Astrocyte (in vitro differentiated cells and primary cell): ENCODE results near the gene C15orf61. TPM values are rescaled to one million over a fixed set of nuclear protein-coding genes. Genes with fewer than 3 reads are reported as not detected.

ENCODE experiments used
- DNase-seq: peaks from one replicate; pipeline ENCODE4 v3.0.0-alpha.2; 2010; ENCODE audit warnings: low read depth
- FAIRE-seq: peaks from 2 replicates; lab custom pipeline; 2011; peaks lifted over from hg19 to GRCh38; lab: Jason Lieb, UNC
- H2AFZ ChIP-seq: 2 replicates; pipeline ENCODE4 v1.6.0; 2012; ENCODE audit warnings: low read depth, low read length, inconsistent platforms
- H3K27ac ChIP-seq: 2 replicates; pipeline ENCODE4 v1.5.1; 2011; ENCODE audit warnings: low read depth, low read length, inconsistent platforms
- H3K27me3 ChIP-seq: 2 replicates; pipeline ENCODE4 v1.6.0; 2011; ENCODE audit warnings: low read length, inconsistent platforms; ENCODE audit not compliant: insufficient read depth
- H3K36me3 ChIP-seq: 2 replicates; pipeline ENCODE4 v1.5.1; 2011; ENCODE audit warnings: low read length, inconsistent platforms; ENCODE audit not compliant: insufficient read depth
- H3K4me1 ChIP-seq: 2 replicates; pipeline ENCODE4 v1.5.1; 2011; ENCODE audit warnings: low read length, inconsistent platforms; ENCODE audit not compliant: insufficient read depth
- H3K4me2 ChIP-seq: 2 replicates; pipeline ENCODE4 v1.6.0; 2012; ENCODE audit warnings: low read length, inconsistent platforms
- H3K4me3 ChIP-seq: 2 replicates; pipeline ENCODE4 v1.5.1; 2011; ENCODE audit warnings: low read depth, mild to moderate bottlenecking, low read length, inconsistent platforms; ENCODE audit not compliant: insufficient read depth
- H3K79me2 ChIP-seq: 2 replicates; pipeline ENCODE4 v1.6.0; 2012; ENCODE audit warnings: mild to moderate bottlenecking, low read length, inconsistent platforms; ENCODE audit not compliant: insufficient read depth
- H3K9ac ChIP-seq: 2 replicates; pipeline ENCODE4 v1.6.0; 2012; ENCODE audit warnings: mild to moderate bottlenecking, low read length, inconsistent platforms
- H3K9me3 ChIP-seq: 2 replicates; pipeline ENCODE4 v1.5.1; 2012; ENCODE audit warnings: low read depth, mild to moderate bottlenecking, low read length, inconsistent platforms; ENCODE audit not compliant: insufficient read depth
- H4K20me1 ChIP-seq: 2 replicates; pipeline ENCODE4 v1.6.0; 2012; ENCODE audit warnings: low read length, inconsistent platforms; ENCODE audit not compliant: insufficient read depth
- H3K27ac Mint-ChIP-seq: one replicate; pipeline ENCODE4 v1.8.0; 2021; ENCODE audit warnings: mild to moderate bottlenecking, mixed read lengths; ENCODE audit not compliant: unreplicated experiment
- H3K27me3 Mint-ChIP-seq: one replicate; pipeline ENCODE4 v1.8.0; 2021; ENCODE audit warnings: low read depth, mixed read lengths; ENCODE audit not compliant: unreplicated experiment
- H3K36me3 Mint-ChIP-seq: one replicate; pipeline ENCODE4 v1.8.0; 2021; ENCODE audit warnings: low read depth, mixed read lengths; ENCODE audit not compliant: unreplicated experiment
- H3K4me1 Mint-ChIP-seq: one replicate; pipeline ENCODE4 v1.8.0; 2021; ENCODE audit warnings: low read depth, mixed read lengths; ENCODE audit not compliant: unreplicated experiment
- H3K4me3 Mint-ChIP-seq: one replicate; pipeline ENCODE4 v1.8.0; 2021; ENCODE audit warnings: mild to moderate bottlenecking, moderate library complexity, mixed read lengths; ENCODE audit not compliant: unreplicated experiment
- H3K9me3 Mint-ChIP-seq: one replicate; pipeline ENCODE4 v1.8.0; 2021; ENCODE audit warnings: mild to moderate bottlenecking, mixed read lengths; ENCODE audit not compliant: unreplicated experiment
- EZH2 ChIP-seq: IDR thresholded peaks from 2 replicates; pipeline ENCODE4 v1.6.1; 2012; ENCODE audit warnings: mild to moderate bottlenecking, low read length, inconsistent platforms; ENCODE audit not compliant: insufficient read depth
- total RNA-seq: library from RNA; stranded (reverse); gene quantifications from 2 replicates; pipeline ENCODE4 v1.2.1, GENCODE V29; 2021
- TF ChIP-seq, protein P1 (sequence below): IDR thresholded peaks from 2 replicates; pipeline ENCODE4 v1.5.1; 2011; ENCODE audit warnings: low read depth, mild to moderate bottlenecking, inconsistent platforms, low read length, moderate library complexity; ENCODE audit not compliant: insufficient read depth

The C15orf61 gene
- total RNA-seq, 1 donor from 2014 or later, result 4.7 TPM

DNA sequence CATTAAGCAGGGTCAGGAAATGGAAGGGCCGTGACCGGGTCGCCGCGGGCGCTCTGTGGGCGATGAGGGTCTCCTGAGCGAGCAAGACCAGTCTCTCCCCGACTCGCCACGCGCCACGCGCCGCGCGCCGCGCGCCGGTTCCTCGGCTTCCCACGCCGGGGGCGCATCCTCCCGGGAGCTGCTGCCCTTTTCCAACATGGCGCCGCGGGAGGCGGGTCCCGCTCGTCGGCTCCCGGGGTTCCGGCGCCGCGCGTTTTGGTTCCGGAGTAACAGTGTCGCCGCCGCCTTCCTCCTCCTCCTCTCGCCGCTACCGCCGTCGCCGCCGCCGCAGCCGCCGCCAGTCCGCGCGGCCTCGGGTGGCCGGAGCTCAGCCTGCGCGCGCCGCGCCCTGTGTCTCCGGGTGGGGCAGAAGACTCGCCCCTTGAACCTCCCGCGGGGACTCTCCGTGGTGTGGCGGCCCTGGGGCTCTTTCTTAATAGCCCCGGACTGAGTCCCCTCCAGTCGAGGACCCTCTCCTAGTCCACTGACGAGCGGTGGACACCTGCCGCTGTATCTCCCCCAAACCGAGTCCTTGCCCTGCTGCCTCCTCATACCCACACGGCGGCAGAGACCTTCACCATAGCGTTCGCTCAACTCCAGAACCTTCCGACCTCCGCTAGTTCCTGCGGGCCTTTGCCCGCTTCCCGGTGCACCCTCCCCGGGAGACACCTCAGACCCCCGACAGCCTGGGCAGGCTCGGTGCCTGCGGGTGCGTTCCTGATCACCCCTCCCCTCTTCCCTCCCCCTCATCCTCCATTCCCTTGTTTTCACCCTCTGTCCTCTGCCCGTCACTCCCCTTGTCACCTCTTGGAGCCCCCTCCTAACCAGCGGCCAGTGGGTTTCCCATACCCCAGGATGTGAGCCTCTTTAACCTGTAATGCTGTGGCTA lies 21.8 kb downstream of the C15orf61 start, which contains the start of gene MAP2K5:
TSS of gene MAP2K5 (plus strand) at position 284 of the 928 bp plus-strand sequence. CDS start at position 917, 633 bp downstream.
- FAIRE-seq (no peak), DNase-seq (peak; percentile 50)
- Mint-ChIP-seq H3K4me1 (peaks cover 5% of the 10 kb centered on the region), H3K36me3 (peaks cover 3% of the 10 kb centered on the region), H3K27ac (peak within 1 kb of the TSS; percentile 66), H3K27me3 (no peaks in the 10 kb centered on the region), H3K4me3 (peak within 1 kb of the TSS; percentile 97), H3K9me3 (no peaks in the 10 kb centered on the region)
- no peaks in the 10 kb centered on the region for H3K27me3 ChIP-seq
- peak within 1 kb of the TSS; percentile 93 for H2AFZ ChIP-seq
- no peaks in the 10 kb centered on the region for H4K20me1 ChIP-seq
- peaks cover 7% of the 10 kb centered on the region for H3K79me2 ChIP-seq
- H3K27ac ChIP-seq, result peak within 1 kb of the TSS; percentile 77
- H3K4me3 ChIP-seq, result peak within 1 kb of the TSS; percentile 95
- H3K4me2 ChIP-seq, result peak within 1 kb of the TSS; percentile 91
- peak within 1 kb of the TSS; percentile 89 for H3K9ac ChIP-seq
- H3K9me3 ChIP-seq, result no peaks in the 10 kb centered on the region
- peaks cover 8% of the 10 kb centered on the region for H3K4me1 ChIP-seq
- H3K36me3 ChIP-seq, result no peaks in the 10 kb centered on the region
- TF ChIP-seq, protein P1, sequence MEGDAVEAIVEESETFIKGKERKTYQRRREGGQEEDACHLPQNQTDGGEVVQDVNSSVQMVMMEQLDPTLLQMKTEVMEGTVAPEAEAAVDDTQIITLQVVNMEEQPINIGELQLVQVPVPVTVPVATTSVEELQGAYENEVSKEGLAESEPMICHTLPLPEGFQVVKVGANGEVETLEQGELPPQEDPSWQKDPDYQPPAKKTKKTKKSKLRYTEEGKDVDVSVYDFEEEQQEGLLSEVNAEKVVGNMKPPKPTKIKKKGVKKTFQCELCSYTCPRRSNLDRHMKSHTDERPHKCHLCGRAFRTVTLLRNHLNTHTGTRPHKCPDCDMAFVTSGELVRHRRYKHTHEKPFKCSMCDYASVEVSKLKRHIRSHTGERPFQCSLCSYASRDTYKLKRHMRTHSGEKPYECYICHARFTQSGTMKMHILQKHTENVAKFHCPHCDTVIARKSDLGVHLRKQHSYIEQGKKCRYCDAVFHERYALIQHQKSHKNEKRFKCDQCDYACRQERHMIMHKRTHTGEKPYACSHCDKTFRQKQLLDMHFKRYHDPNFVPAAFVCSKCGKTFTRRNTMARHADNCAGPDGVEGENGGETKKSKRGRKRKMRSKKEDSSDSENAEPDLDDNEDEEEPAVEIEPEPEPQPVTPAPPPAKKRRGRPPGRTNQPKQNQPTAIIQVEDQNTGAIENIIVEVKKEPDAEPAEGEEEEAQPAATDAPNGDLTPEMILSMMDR, result no peak
- no peak for TF ChIP-seq EZH2

DNA sequence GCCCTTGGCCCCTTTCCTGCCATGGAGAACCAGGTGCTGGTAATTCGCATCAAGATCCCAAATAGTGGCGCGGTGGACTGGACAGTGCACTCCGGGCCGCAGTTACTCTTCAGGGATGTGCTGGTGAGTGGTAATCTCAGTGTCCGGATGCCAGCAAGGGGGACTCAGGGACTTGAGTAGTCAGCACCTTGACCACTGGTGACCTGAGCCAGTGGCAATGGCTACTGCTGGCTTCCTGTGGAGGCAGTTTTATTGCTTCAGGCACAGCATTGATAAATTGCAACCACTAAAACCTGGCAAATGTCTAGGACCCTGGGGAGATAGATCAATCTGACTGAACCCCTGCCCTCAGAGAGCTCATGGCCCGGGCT lies 22.4 kb downstream of the C15orf61 start:
- H3K27ac ChIP-seq, result no peak overlapping the region
- H3K4me2 ChIP-seq, result peak overlapping the region; percentile 91
- FAIRE-seq (no peak), DNase-seq (no peak)
- Mint-ChIP-seq H3K4me1 (peaks cover 11% of the 10 kb centered on the region), H3K27me3 (no peaks in the 10 kb centered on the region), H3K36me3 (peaks cover 3% of the 10 kb centered on the region), H3K9me3 (no peaks in the 10 kb centered on the region), H3K27ac (no peak overlapping the region), H3K4me3 (peak overlapping the region; percentile 94)
- peaks cover 4% of the 10 kb centered on the region for H4K20me1 ChIP-seq
- H3K9ac ChIP-seq, result peak overlapping the region; percentile 89
- H3K4me3 ChIP-seq, result peak overlapping the region; percentile 95
- TF ChIP-seq, protein P1, result no peak
- TF ChIP-seq EZH2, result no peak
- no peaks in the 10 kb centered on the region for H3K36me3 ChIP-seq
- H3K4me1 ChIP-seq, result peaks cover 14% of the 10 kb centered on the region
- no peaks in the 10 kb centered on the region for H3K27me3 ChIP-seq
- H3K9me3 ChIP-seq, result no peaks in the 10 kb centered on the region
- H2AFZ ChIP-seq, result peak overlapping the region; percentile 93
- H3K79me2 ChIP-seq, result peaks cover 7% of the 10 kb centered on the region

DNA sequence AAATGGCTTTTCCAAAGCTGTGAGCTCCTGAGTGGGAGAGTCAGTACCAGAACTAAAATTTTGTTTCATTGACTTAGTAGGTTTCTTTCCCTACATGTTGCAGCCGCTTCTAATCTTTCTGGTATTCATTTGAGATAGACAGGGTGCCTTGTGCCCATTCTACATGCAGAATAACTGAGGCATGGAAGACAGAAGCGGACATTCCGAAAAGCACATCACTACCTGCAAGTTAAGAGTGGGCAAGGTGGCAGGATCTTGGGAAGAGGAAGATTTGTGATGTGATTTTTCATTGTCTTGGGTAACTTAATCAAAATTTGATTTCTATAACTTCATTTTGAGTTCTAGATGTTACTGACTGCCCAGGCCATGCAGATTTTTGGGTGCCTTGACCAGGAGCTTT lies 23.5 kb downstream of the C15orf61 start:
- H3K27ac Mint-ChIP-seq, result no peak overlapping the region
- H3K9me3 Mint-ChIP-seq, result no peaks in the 10 kb centered on the region
- no peak overlapping the region for H3K27ac ChIP-seq
- peaks cover 21% of the 10 kb centered on the region for H3K4me1 Mint-ChIP-seq
- H4K20me1 ChIP-seq, result peaks cover 4% of the 10 kb centered on the region
- H3K36me3 Mint-ChIP-seq, result peaks cover 3% of the 10 kb centered on the region
- no peak overlapping the region for H3K4me3 Mint-ChIP-seq
- no peaks in the 10 kb centered on the region for H3K36me3 ChIP-seq
- H3K9ac ChIP-seq, result no peak overlapping the region
- H3K4me3 ChIP-seq, result no peak overlapping the region
- TF ChIP-seq, protein P1, result no peak
- no peak for TF ChIP-seq EZH2
- no peak for DNase-seq
- H2AFZ ChIP-seq, result no peak overlapping the region
- FAIRE-seq, result no peak
- no peak overlapping the region for H3K4me2 ChIP-seq
- H3K9me3 ChIP-seq, result no peaks in the 10 kb centered on the region
- H3K27me3 Mint-ChIP-seq, result no peaks in the 10 kb centered on the region
- H3K4me1 ChIP-seq, result peaks cover 21% of the 10 kb centered on the region
- peaks cover 7% of the 10 kb centered on the region for H3K79me2 ChIP-seq
- H3K27me3 ChIP-seq, result no peaks in the 10 kb centered on the region
